ENCODE data around the gene DNAJB6.

Gene DNAJB6

GRCh38 chr7:157411580-157411979, 74.8 kb downstream of the DNAJB6 start:
- H3K4me3 Mint-ChIP-seq = no peak overlapping the region
- H3K9me3 Mint-ChIP-seq = no peaks in the 10 kb centered on the region
- no peak for TF ChIP-seq CTCF (IDR thresholded peaks at IDR 0.05; ENCODE audit: unreplicated experiment in 3 of 3)
- no peaks in the 10 kb centered on the region for H3K27me3 Mint-ChIP-seq (ENCODE audit: low read depth)
- no peaks in the 10 kb centered on the region for H3K4me1 Mint-ChIP-seq
- no peak overlapping the region for H3K27ac Mint-ChIP-seq
- peaks cover 39% of the 10 kb centered on the region for H3K36me3 Mint-ChIP-seq (ENCODE audit: low read depth)

GRCh38 chr7:157412021-157412443, 75.2 kb downstream of the DNAJB6 start:
- Mint-ChIP-seq H3K27ac (no peak overlapping the region), H3K4me1 (no peaks in the 10 kb centered on the region), H3K4me3 (no peak overlapping the region), H3K36me3 (ENCODE audit: low read depth) (peaks cover 44% of the 10 kb centered on the region), H3K27me3 (ENCODE audit: low read depth) (no peaks in the 10 kb centered on the region), H3K9me3 (no peaks in the 10 kb centered on the region)
- no peak for TF ChIP-seq CTCF (IDR thresholded peaks at IDR 0.05; ENCODE audit: unreplicated experiment in 3 of 3)

GRCh38 chr7:157412491-157413180, 75.8 kb downstream of the DNAJB6 start:
- Mint-ChIP-seq H3K27me3 (ENCODE audit: low read depth) (no peaks in the 10 kb centered on the region), H3K9me3 (no peaks in the 10 kb centered on the region), H3K36me3 (ENCODE audit: low read depth) (peaks cover 48% of the 10 kb centered on the region), H3K27ac (no peak overlapping the region), H3K4me3 (no peak overlapping the region), H3K4me1 (no peaks in the 10 kb centered on the region)
- TF ChIP-seq CTCF (IDR thresholded peaks at IDR 0.05; ENCODE audit: unreplicated experiment in 3 of 3) = no peak

- peaks cover 43% of the 10 kb centered on the region for H3K36me3 Mint-ChIP-seq (ENCODE audit: low read depth)
- H3K4me3 Mint-ChIP-seq = no peak overlapping the region
- no peak overlapping the region for H3K27ac Mint-ChIP-seq
- H3K4me1 Mint-ChIP-seq = no peaks in the 10 kb centered on the region
- TF ChIP-seq CTCF (IDR thresholded peaks at IDR 0.05; ENCODE audit: unreplicated experiment in 3 of 3) = no peak
- no peaks in the 10 kb centered on the region for H3K27me3 Mint-ChIP-seq (ENCODE audit: low read depth)
- H3K9me3 Mint-ChIP-seq = no peaks in the 10 kb centered on the region
Measured at GRCh38 chr7:157413881-157414701, 77.3 kb downstream of the DNAJB6 start.

- no peaks in the 10 kb centered on the region for H3K9me3 Mint-ChIP-seq
- no peaks in the 10 kb centered on the region for H3K27me3 Mint-ChIP-seq (ENCODE audit: low read depth)
- no peaks in the 10 kb centered on the region for H3K4me1 Mint-ChIP-seq
- H3K27ac Mint-ChIP-seq = no peak overlapping the region
- no peak for TF ChIP-seq CTCF (IDR thresholded peaks at IDR 0.05; ENCODE audit: unreplicated experiment in 3 of 3)
- H3K36me3 Mint-ChIP-seq (ENCODE audit: low read depth) = peaks cover 41% of the 10 kb centered on the region
- H3K4me3 Mint-ChIP-seq = no peak overlapping the region
Measured at GRCh38 chr7:157414702-157415096, 77.9 kb downstream of the DNAJB6 start.

All from nephron (organoid).